A673 (cell line): ENCODE measurements around the gene ESR1. TPM values are rescaled to one million over a fixed set of nuclear protein-coding genes. Genes with fewer than 3 reads are reported as not detected.

Experiments
- BruUV-seq: library from RNA; stranded (reverse); fragments of 400-500 nt; replicated peaks from 2 replicates; lab custom pipeline; 2021; lab: Mats Ljungman, UMichigan
- CTCF ChIA-PET: fragments of 300-600 bp; sonication (Branson Sonifier 250); formaldehyde crosslinking; loops from one replicate; lab custom pipeline; 2022; ENCODE audit warnings: antibody characterized with exemption; lab: Charles Lee
- POLR2A ChIA-PET: fragments of 300-600 bp; sonication (Branson Sonifier 250); formaldehyde crosslinking; loops from one replicate; lab custom pipeline; 2022; ENCODE audit warnings: antibody characterized with exemption; ENCODE audit not compliant: low non-redundant PET; lab: Charles Lee
- DNase-seq: peaks from one replicate; pipeline ENCODE4 v3.0.0-alpha.2; 2015; ENCODE audit warnings: low spot score
- H3K27ac ChIP-seq: fragments of 200-600 bp; sonication (generic); 2 replicates; pipeline ENCODE4 v1.5.1; 2016; ENCODE audit warnings: mixed run types, low read depth, mild to moderate bottlenecking, mixed read lengths, antibody characterized with exemption, low read length; ENCODE audit not compliant: poor library complexity, severe bottlenecking
- H3K27me3 ChIP-seq: fragments of 200-600 bp; sonication (generic); replicated peaks from 2 replicates; pipeline ENCODE4 v1.6.1; 2017; ENCODE audit warnings: mixed run types, low read depth, mild to moderate bottlenecking, mixed read lengths, antibody characterized with exemption, low read length; ENCODE audit not compliant: insufficient read depth, poor library complexity
- H3K36me3 ChIP-seq: fragments of 200-600 bp; sonication (generic); 2 replicates; pipeline ENCODE4 v1.6.1; 2016; ENCODE audit warnings: mixed run types, mild to moderate bottlenecking, mixed read lengths, antibody characterized with exemption, low read length; ENCODE audit not compliant: insufficient read depth, poor library complexity, severe bottlenecking
- H3K4me1 ChIP-seq: fragments of 200-600 bp; sonication (generic); 2 replicates; pipeline ENCODE4 v1.6.1; 2017; ENCODE audit warnings: mixed run types, mild to moderate bottlenecking, mixed read lengths, antibody characterized with exemption, low read length; ENCODE audit not compliant: insufficient read depth, poor library complexity, severe bottlenecking
- H3K4me3 ChIP-seq: fragments of 200-600 bp; sonication (generic); 2 replicates; pipeline ENCODE4 v1.5.1; 2016; ENCODE audit warnings: low read depth, mixed run types, mild to moderate bottlenecking, mixed read lengths, low read length; ENCODE audit not compliant: poor library complexity, severe bottlenecking
- H3K9me3 ChIP-seq: fragments of 200-600 bp; sonication (generic); 2 replicates; pipeline ENCODE4 v1.6.1; 2016; ENCODE audit warnings: mixed run types, low read depth, mild to moderate bottlenecking, mixed read lengths, antibody characterized with exemption, low read length; ENCODE audit not compliant: poor library complexity, severe bottlenecking
- CTCF ChIP-seq: fragments of 300-800, 200-600 bp; sonication (generic); conservative IDR thresholded peaks from 2 replicates; pipeline ENCODE4 v1.5.1; 2017; ENCODE audit warnings: low read depth, mild to moderate bottlenecking, antibody characterized with exemption, low read length, moderate library complexity, mixed read lengths
- EZH2 ChIP-seq: fragments of 200-600 bp; sonication (generic); IDR thresholded peaks from 2 replicates; pipeline ENCODE4 v1.6.1; 2017; ENCODE audit warnings: borderline replicate concordance, low read depth, mild to moderate bottlenecking, mixed read lengths, antibody characterized with exemption, low read length; ENCODE audit not compliant: poor library complexity, severe bottlenecking
- intact Hi-C: fragments of 100-400 bp; cut with micrococcal nuclease; formaldehyde crosslinking; loops from one replicate; pipeline ENCODE4 v1.10.0; 2022; ENCODE audit not compliant: unreplicated experiment
- total RNA-seq: library from RNA; stranded (reverse); gene quantifications from 2 replicates; pipeline ENCODE4 v1.2.3, GENCODE V29; 2021

The ESR1 gene
- total RNA-seq, 1 experiment from 2014 or later, result not detected

- Histone ChIP-seq H3K4me3 (no peak overlapping the region), H3K9me3 (no peaks in the 10 kb centered on the region), H3K27me3 (peaks cover 95% of the 10 kb centered on the region), H3K36me3 (no peaks in the 10 kb centered on the region), H3K4me1 (no peaks in the 10 kb centered on the region), H3K27ac (no peak overlapping the region)
- ChIA-PET CTCF (no interaction called here), POLR2A (no interaction called here)
- no peak for TF ChIP-seq CTCF
- no peak for TF ChIP-seq EZH2
- intact Hi-C loops, result no loop called here
- no TSS peak for BruUV-seq
- DNase-seq, result no peak
Observed at GRCh38 chr6:151805286-151805840, 2.1 kb upstream of the ESR1 start.

GRCh38 chr6:151806757-151807512 is 547 bp upstream of the ESR1 start:
- peak; percentile 12 for TF ChIP-seq EZH2
- no peak for TF ChIP-seq CTCF
- intact Hi-C loops, result no loop called here
- no peak overlapping the region for H3K4me3 ChIP-seq
- ChIA-PET CTCF (no interaction called here), POLR2A (no interaction called here)
- no peaks in the 10 kb centered on the region for H3K4me1 ChIP-seq
- no peaks in the 10 kb centered on the region for H3K36me3 ChIP-seq
- no peak overlapping the region for H3K27ac ChIP-seq
- DNase-seq, result no peak
- H3K27me3 ChIP-seq, result peaks cover 98% of the 10 kb centered on the region
- no TSS peak for BruUV-seq
- H3K9me3 ChIP-seq, result no peaks in the 10 kb centered on the region

GRCh38 chr6:151808371-151809241 is 1.1 kb downstream of the ESR1 start:
- no peaks in the 10 kb centered on the region for H3K36me3 ChIP-seq
- no peak overlapping the region for H3K4me3 ChIP-seq
- ChIA-PET CTCF (no interaction called here), POLR2A (no interaction called here)
- no peak for DNase-seq
- H3K27ac ChIP-seq, result no peak overlapping the region
- TF ChIP-seq EZH2 (peak; percentile 68), CTCF (no peak)
- no TSS peak for BruUV-seq
- H3K4me1 ChIP-seq, result no peaks in the 10 kb centered on the region
- intact Hi-C loops, result no loop called here
- H3K27me3 ChIP-seq, result peaks cover 100% of the 10 kb centered on the region
- H3K9me3 ChIP-seq, result no peaks in the 10 kb centered on the region
